GM13976 (cell line): ENCODE data around the gene PLEKHA8.

ENCODE experiments used
- DNase-seq: peaks from one replicate; pipeline ENCODE4 v3.0.0; 2012; ENCODE audit warnings: low spot score
- CTCF ChIP-seq: IDR thresholded peaks from 2 replicates; pipeline ENCODE4 v1.5.1; 2012; ENCODE audit warnings: borderline replicate concordance, mild to moderate bottlenecking; ENCODE audit not compliant: insufficient read depth; ENCODE audit errors: extremely low read depth, missing control alignments, control extremely low read depth
- in situ Hi-C: fragments of 300-500 bp; cut with MboI; formaldehyde crosslinking; loops from one replicate; pipeline ENCODE4 v1.12.0; 2022; ENCODE audit warnings: low sequenced_read_pairs, mixed read lengths, inconsistent platforms; ENCODE audit not compliant: unreplicated experiment

The PLEKHA8 gene

GRCh38 chr7:30027740-30028215, 434 bp upstream of the PLEKHA8 start:
- no peak for TF ChIP-seq CTCF
- in situ Hi-C loops = no loop called here
- no peak for DNase-seq

- in situ Hi-C loops = no loop called here
- DNase-seq = no peak
- peak; percentile 2 for TF ChIP-seq CTCF
Measured at GRCh38 chr7:30028749-30029635, 780 bp downstream of the PLEKHA8 start.

DNA sequence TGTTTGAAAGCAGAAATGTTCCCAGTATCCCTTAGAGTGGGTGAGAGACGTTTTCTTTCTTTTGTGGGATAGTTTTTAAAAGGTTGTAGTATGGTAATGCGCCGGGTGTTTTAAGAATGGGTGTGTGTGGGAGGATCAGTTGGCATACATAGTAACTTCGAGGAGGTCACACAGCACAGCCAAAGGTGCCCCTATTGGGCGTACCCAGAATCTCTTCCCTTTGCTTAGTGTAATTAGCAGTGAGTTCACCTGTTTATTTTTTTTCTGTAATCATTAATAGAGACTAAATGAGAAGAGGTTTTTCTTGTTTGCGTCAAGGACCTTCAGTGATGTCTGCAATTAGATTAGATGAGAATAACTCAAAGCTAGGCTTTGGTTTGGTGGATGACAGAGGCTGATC, 1.5 kb downstream of the PLEKHA8 start:
- in situ Hi-C loops = no loop called here
- DNase-seq = no peak
- TF ChIP-seq CTCF = no peak

DNA sequence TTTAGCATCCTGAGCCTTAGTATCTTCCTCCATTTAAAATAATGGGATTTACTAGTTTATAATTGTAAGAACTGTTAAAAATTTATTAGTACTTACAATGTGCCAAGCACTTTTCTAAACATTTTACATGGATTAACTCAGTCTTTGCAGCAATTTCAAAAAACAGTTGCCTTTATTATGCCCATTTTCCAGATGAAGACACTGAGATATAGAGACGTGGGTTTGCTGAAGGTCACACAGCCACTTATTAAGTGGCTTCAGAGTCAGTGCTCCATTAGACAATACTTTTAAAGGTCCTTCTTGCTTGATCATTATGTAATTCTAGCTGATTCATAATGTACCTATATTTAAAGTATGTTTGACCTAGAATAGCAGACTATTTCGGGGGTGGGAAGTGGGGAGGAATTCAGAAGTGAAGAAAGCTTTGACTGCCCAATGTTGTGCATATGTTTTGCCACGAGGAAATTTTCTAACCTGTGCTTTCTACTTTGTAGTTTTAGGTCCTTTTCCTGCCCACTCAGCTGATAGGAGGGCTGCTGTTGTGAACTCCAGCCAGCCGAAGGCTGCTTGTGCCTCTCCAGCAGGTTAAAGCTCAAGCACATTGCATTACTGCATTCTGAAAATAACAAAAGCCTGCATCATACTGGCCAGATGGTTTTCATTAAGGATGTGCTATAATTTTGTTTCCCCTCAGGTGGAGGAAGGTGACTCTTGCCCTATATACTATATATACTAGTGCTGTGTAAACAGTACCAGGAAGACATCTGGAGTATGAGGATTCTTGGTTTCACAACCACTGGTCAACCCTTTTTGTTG, 4.3 kb downstream of the PLEKHA8 start:
- TF ChIP-seq CTCF = no peak
- in situ Hi-C loops = no loop called here
- DNase-seq = no peak

- TF ChIP-seq CTCF = no peak
- no peak for DNase-seq
- in situ Hi-C loops = no loop called here
Measured at GRCh38 chr7:30034501-30034900, 6.3 kb downstream of the PLEKHA8 start.

DNA sequence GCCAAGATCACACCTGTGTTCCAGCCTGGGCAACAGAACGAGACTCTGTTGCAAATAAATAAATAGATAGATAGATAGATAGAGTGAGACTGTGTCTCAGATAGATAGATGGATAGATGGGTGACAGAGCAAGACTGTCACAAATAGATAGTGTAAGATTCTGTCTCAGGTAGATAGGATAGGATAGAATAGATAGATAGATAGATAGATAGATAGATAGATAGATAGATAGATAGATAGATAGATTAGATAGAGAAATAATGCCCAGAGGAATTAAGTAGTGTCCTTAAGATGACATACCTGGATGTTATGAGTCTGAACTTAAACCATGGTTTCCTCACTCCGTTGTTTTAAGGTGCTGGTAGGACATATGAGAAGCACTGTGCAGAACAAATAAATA, 8.0 kb downstream of the PLEKHA8 start:
- no peak for TF ChIP-seq CTCF
- no peak for DNase-seq
- in situ Hi-C loops = no loop called here
